Measurements from ENCODE around the gene VAV2.

GRCh38 chr9:133991214-133991921, 756 bp downstream of the VAV2 start:
- TF ChIP-seq CBX3 (IDR thresholded peaks at IDR 0.05; ENCODE audit: borderline replicate concordance in 1 of 2, low read length in 2 of 2): no peak
- no peak for TF ChIP-seq USF2 (CRISPR knock-in tag; IDR thresholded peaks at IDR 0.05)
- TF ChIP-seq THRB (CRISPR knock-in tag; conservative IDR thresholded peaks at IDR 0.05): no peak
- no peak for TF ChIP-seq CHD2 (IDR thresholded peaks at IDR 0.05; ENCODE audit: low read depth, low read length)
- TF ChIP-seq HDAC8 (tag; IDR thresholded peaks at IDR 0.05): no peak
- no peak for TF ChIP-seq TAF15 (IDR thresholded peaks at IDR 0.05; ENCODE audit: low read depth, low read length)
- no peak for TF ChIP-seq RNF2 (IDR thresholded peaks at IDR 0.05)
- TF ChIP-seq FOXA3 (CRISPR knock-in tag; conservative IDR thresholded peaks at IDR 0.05 in 1 of 2, IDR thresholded peaks at IDR 0.05 in 1 of 2): no peak
- TF ChIP-seq MBD2 (IDR thresholded peaks at IDR 0.05; ENCODE audit: borderline replicate concordance, low read depth): no peak
- TF ChIP-seq SRSF1 (IDR thresholded peaks at IDR 0.05; ENCODE audit: low read depth, low read length): no peak
- TF ChIP-seq CTCF (IDR thresholded peaks at IDR 0.05 in 2 of 3, conservative IDR thresholded peaks at IDR 0.05 in 1 of 3; ENCODE audit: insufficient read depth in 2 of 3, low read depth in 1 of 3, low read length in 3 of 3): no peak
- TF ChIP-seq POLR2A (conservative IDR thresholded peaks at IDR 0.05): no peak

All from K562 (cell line).